ENCODE measurements around the gene UPK3BL1.
"Not testable (repeated sequence)": the region's sequence is repeated elsewhere in the genome, so short reads cannot be mapped to it uniquely, and the experiment has no call there.

Gene UPK3BL1

DNA sequence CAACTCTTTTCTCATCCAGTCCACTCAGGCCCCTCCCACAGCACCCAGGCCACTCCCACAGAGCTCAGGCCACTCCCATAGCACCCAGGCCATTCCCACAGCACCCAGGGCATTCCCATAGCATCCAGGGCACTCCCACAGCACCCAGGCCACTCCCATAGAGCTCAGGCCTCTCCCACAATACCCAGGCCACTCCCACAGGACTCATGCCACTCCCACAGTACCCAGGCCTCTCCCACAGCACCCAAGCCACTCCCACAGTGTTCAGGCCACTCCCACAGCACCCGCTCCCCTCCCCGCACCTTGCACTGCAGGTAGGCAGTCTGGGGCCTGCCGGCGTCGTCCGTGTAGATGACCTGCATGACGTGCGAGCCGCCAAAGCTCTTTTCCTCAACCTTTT is 52.7 kb downstream of the UPK3BL1 start:
- not testable (repeated sequence) for DNase-seq (ENCODE audit: low read depth in 3 of 3, low spot score in 1 of 3)
